ENCODE data around the gene ALDH3B2. TPM values are rescaled to one million over a fixed set of nuclear protein-coding genes. Genes with fewer than 3 reads are reported as not detected.
"Not testable (repeated sequence)": the region's sequence is repeated elsewhere in the genome, so short reads cannot be mapped to it uniquely, and the experiment has no call there.

The ALDH3B2 gene
- total RNA-seq, 1 donor from 2014 or later, result not detected

- no peak for DNase-seq (ENCODE audit: low spot score)
- ATAC-seq, result peak; percentile 11
Observed at GRCh38 chr11:67662835-67663531, 11.4 kb downstream of the ALDH3B2 start.

- ATAC-seq (no peak), DNase-seq (ENCODE audit: low spot score) (no peak)
Observed at GRCh38 chr11:67662142-67662834, 12.1 kb downstream of the ALDH3B2 start.

- not testable (repeated sequence) for ATAC-seq; DNase-seq (ENCODE audit: low spot score)
Observed at GRCh38 chr11:67660752-67661151, 13.7 kb downstream of the ALDH3B2 start.

- not testable (repeated sequence) for DNase-seq (ENCODE audit: low spot score); ATAC-seq
Observed at GRCh38 chr11:67659651-67660165, 14.7 kb downstream of the ALDH3B2 start.

GRCh38 chr11:67657300-67657699 is 17.1 kb downstream of the ALDH3B2 start:
- no peak for ATAC-seq

GRCh38 chr11:67656278-67656922 is 18.0 kb downstream of the ALDH3B2 start:
- DNase-seq (ENCODE audit: low spot score) (no peak), ATAC-seq (no peak)

More at GRCh38 chr11:67657300-67657699, 17.1 kb downstream of the ALDH3B2 start:
- no peak for DNase-seq (ENCODE audit: low spot score)

GRCh38 chr11:67654225-67654624 is 20.2 kb downstream of the ALDH3B2 start:
- DNase-seq (ENCODE audit: low spot score), result no peak

GRCh38 chr11:67652965-67653845 is 21.2 kb downstream of the ALDH3B2 start:
- no peak for DNase-seq (ENCODE audit: low spot score)
- no peak for ATAC-seq

More at GRCh38 chr11:67654225-67654624, 20.2 kb downstream of the ALDH3B2 start:
- ATAC-seq, result no peak

GRCh38 chr11:67651976-67652781 is 22.2 kb downstream of the ALDH3B2 start:
- ATAC-seq, result no peak
- no peak for DNase-seq (ENCODE audit: low spot score)

- DNase-seq (ENCODE audit: low spot score) (no peak), ATAC-seq (peak; percentile 45)
Observed at GRCh38 chr11:67649634-67650510, 24.6 kb downstream of the ALDH3B2 start.

- DNase-seq (ENCODE audit: low spot score) (no peak), ATAC-seq (no peak)
Observed at GRCh38 chr11:67648796-67649613, 25.4 kb downstream of the ALDH3B2 start.

GRCh38 chr11:67648140-67648795 is 26.2 kb downstream of the ALDH3B2 start:
- DNase-seq (ENCODE audit: low spot score) (no peak), ATAC-seq (peak; percentile 29)

GRCh38 chr11:67647471-67647870 is 27.0 kb downstream of the ALDH3B2 start:
- ATAC-seq (no peak), DNase-seq (ENCODE audit: low spot score) (peak; percentile 45)

- no peak for ATAC-seq
Observed at GRCh38 chr11:67646535-67647336, 27.7 kb downstream of the ALDH3B2 start.

GRCh38 chr11:67645521-67646461 is 28.6 kb downstream of the ALDH3B2 start:
- ATAC-seq, result no peak
- no peak for DNase-seq (ENCODE audit: low spot score)

More at GRCh38 chr11:67646535-67647336, 27.7 kb downstream of the ALDH3B2 start:
- no peak for DNase-seq (ENCODE audit: low spot score)
